Activated T-cell treated with anti-CD3 and anti-CD28 coated beads, Interleukin-2, amount 50 U/mL, for 72 hours (primary cell): ENCODE data around the gene KIR3DL2. TPM values are rescaled to one million over a fixed set of nuclear protein-coding genes. Genes with fewer than 3 reads are reported as not detected.
"Not testable (repeated sequence)": the region's sequence is repeated elsewhere in the genome, so short reads cannot be mapped to it uniquely, and the experiment has no call there.

Experiments used
- ATAC-seq, 2 donors: fragments of 150-1000 bp; cut with Tn5 transposase; replicated peaks in 1 of 2; 2 replicates each; pipeline ENCODE4 v1.10.0; 2021; ENCODE audit warnings: moderate library complexity in 2 of 2, mild to moderate bottlenecking in 1 of 2
- DNase-seq, 2 donors: peaks; one replicate each; pipeline ENCODE4 v3.0.0; 2021 to 2022; ENCODE audit warnings: mixed read lengths in 1 of 2
- H3K27ac Mint-ChIP-seq: one replicate; pipeline ENCODE4 v1.8.0; 2022; ENCODE audit warnings: mild to moderate bottlenecking, moderate library complexity, mixed read lengths
- H3K27me3 Mint-ChIP-seq: one replicate; pipeline ENCODE4 v1.8.0; 2022; ENCODE audit warnings: low read depth, mixed read lengths
- H3K36me3 Mint-ChIP-seq, 2 donors: one replicate each; pipeline ENCODE4 v1.8.0; 2022; ENCODE audit warnings: mixed read lengths in 2 of 2, mild to moderate bottlenecking in 1 of 2; ENCODE audit not compliant: insufficient read depth in 2 of 2
- H3K4me1 Mint-ChIP-seq: one replicate; pipeline ENCODE4 v1.8.0; 2022; ENCODE audit warnings: low read depth, mixed read lengths
- H3K4me3 Mint-ChIP-seq, 2 donors: one replicate each; pipeline ENCODE4 v1.8.0; 2022; ENCODE audit warnings: mild to moderate bottlenecking in 2 of 2, mixed read lengths in 2 of 2, moderate library complexity in 2 of 2
- H3K9me3 Mint-ChIP-seq, 2 donors: one replicate each; pipeline ENCODE4 v1.8.0; 2022; ENCODE audit warnings: mixed read lengths in 2 of 2
- total RNA-seq, 2 donors: library from RNA; stranded (reverse); gene quantifications; one replicate each; pipeline ENCODE4 v1.2.3, GENCODE V29; 2022

KIR3DL2 gene
- total RNA-seq, 2 donors from 2014 or later, result 0.89 to 4.4 TPM

GRCh38 chr19:54882758-54883157 is 32.5 kb downstream of the KIR3DL2 start:
- no peaks in the 10 kb centered on the region for H3K9me3 Mint-ChIP-seq
- DNase-seq (peak in 1 of 2 donors; percentile 5), ATAC-seq (peak; percentile 59 to 69)

DNA sequence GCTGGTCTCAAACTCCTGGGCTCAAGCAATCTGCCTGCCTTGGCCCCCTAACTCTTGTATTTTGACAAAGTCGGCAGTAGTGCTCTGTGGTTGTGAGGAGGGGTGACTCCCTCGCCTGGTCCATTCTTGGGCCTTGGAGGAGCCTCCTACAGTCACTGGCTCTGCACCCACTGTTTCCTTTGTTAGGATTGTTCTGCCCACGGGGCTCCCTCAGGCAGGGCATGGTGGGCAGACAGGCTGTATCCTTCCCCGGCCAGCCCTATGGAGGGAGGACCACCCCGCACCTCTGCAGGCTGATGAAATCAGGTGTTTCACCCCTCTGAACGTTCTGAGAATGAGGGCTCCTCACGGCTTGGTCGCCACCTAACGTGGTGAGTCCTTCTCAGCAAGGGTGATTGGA is 33.0 kb downstream of the KIR3DL2 start:
- Mint-ChIP-seq H3K9me3 (no peaks in the 10 kb centered on the region), H3K27me3 (peaks cover 27% of the 10 kb centered on the region), H3K4me1 (peaks cover 7% of the 10 kb centered on the region), H3K36me3 (peaks cover 0 to 2% of the 10 kb centered on the region in 2 donors), H3K27ac (no peak overlapping the region), H3K4me3 (peak overlapping the region in 1 of 2 donors; percentile 50)
- no peak for ATAC-seq
- no peak for DNase-seq

More at GRCh38 chr19:54882758-54883157, 32.5 kb downstream of the KIR3DL2 start:
- Mint-ChIP-seq H3K36me3 (peaks cover 0 to 2% of the 10 kb centered on the region in 2 donors), H3K27me3 (peaks cover 27% of the 10 kb centered on the region), H3K27ac (no peak overlapping the region), H3K4me1 (peaks cover 7% of the 10 kb centered on the region), H3K4me3 (peak overlapping the region in 1 of 2 donors; percentile 50)

DNA sequence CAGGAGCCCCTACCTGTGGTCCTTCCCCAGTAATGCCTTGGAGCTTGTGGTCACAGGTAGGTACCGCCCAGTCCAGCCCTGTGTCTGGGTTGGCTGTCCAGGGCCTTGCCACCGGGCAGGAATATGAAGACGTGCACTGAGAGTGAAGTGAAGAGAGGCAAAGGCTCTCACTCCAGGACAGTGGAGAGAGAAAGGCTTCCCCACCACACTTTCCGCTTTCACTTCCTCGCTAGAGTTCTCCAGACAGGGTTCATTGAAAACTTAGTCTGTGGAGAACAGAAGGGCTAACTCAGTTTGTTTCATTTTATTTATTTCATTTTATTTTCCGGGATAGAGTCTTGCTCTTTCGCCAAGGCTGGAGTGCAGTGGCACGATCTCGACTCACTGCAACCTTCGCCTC is 38.0 kb downstream of the KIR3DL2 start:
- Mint-ChIP-seq H3K9me3 (no peaks in the 10 kb centered on the region), H3K4me3 (no peak overlapping the region), H3K4me1 (no peaks in the 10 kb centered on the region), H3K27me3 (no peaks in the 10 kb centered on the region), H3K27ac (no peak overlapping the region), H3K36me3 (no peaks in the 10 kb centered on the region)
- ATAC-seq, result no peak
- no peak for DNase-seq

- H3K9me3 Mint-ChIP-seq, result no peaks in the 10 kb centered on the region
- ATAC-seq, result no peak
- H3K27me3 Mint-ChIP-seq, result no peaks in the 10 kb centered on the region
- H3K4me1 Mint-ChIP-seq, result no peaks in the 10 kb centered on the region
- H3K27ac Mint-ChIP-seq, result no peak overlapping the region
- DNase-seq, result no peak
- no peaks in the 10 kb centered on the region for H3K36me3 Mint-ChIP-seq
- H3K4me3 Mint-ChIP-seq, result no peak overlapping the region
Measured at GRCh38 chr19:54889566-54889965, 39.3 kb downstream of the KIR3DL2 start.

DNA sequence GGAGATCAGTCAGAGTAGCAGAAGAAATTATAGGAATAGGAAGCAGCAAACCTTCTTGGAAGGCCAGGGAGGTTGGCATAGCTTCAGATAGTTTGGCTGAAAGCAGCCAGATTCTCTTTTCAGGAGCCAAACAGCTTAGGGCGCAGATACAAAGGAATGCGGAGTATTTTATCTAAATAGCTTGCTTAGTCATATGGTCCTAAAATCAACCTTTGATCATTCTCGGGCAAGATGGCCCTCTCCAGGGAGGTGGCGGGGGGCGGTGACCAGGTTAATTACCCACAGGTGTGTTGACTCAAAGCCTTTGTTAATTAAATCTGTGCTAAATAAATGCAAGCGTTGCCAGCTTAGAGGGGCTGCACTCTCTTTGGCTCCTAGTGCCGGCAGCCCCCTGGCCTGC is 43.2 kb downstream of the KIR3DL2 start:
- no peaks in the 10 kb centered on the region for H3K36me3 Mint-ChIP-seq
- ATAC-seq (no peak), DNase-seq (no peak)
- peaks cover 20% of the 10 kb centered on the region for H3K27me3 Mint-ChIP-seq
- H3K27ac Mint-ChIP-seq, result no peak overlapping the region
- H3K4me3 Mint-ChIP-seq, result no peak overlapping the region
- H3K4me1 Mint-ChIP-seq, result no peaks in the 10 kb centered on the region
- H3K9me3 Mint-ChIP-seq, result no peaks in the 10 kb centered on the region

GRCh38 chr19:54894106-54894505 is 43.9 kb downstream of the KIR3DL2 start:
- not testable (repeated sequence) for H3K36me3 Mint-ChIP-seq, H3K9me3 Mint-ChIP-seq, H3K4me1 Mint-ChIP-seq, ATAC-seq, H3K4me3 Mint-ChIP-seq, H3K27ac Mint-ChIP-seq, DNase-seq
- peaks cover 20% of the 10 kb centered on the region for H3K27me3 Mint-ChIP-seq

GRCh38 chr19:54896036-54896435 is 45.8 kb downstream of the KIR3DL2 start:
- Mint-ChIP-seq H3K27ac (no peak overlapping the region), H3K4me3 (no peak overlapping the region)
- no peak for ATAC-seq

DNA sequence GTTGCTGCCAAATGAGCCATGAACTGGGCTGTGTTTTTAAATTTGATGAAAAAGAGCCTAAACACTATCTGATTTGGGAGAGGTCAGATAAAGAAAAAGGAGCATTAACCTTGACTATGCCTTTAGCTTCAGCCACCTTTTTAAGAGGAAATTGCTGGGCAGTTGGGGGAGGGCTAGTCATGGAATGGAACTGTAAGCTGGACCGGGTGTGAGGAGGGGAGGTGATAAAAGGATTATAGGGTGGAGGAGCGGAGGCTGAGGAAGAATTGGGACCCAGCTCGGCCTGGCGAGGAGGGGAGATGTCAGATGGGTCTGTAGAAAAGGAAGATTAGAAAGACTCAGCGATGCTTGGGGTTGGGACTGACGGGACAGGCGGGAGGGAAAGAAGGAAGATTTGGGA is 48.4 kb downstream of the KIR3DL2 start:
- DNase-seq, H3K27ac Mint-ChIP-seq, H3K36me3 Mint-ChIP-seq, H3K4me1 Mint-ChIP-seq, H3K4me3 Mint-ChIP-seq, H3K9me3 Mint-ChIP-seq, ATAC-seq: not testable (repeated sequence)
- peaks cover 20% of the 10 kb centered on the region for H3K27me3 Mint-ChIP-seq

More at GRCh38 chr19:54896036-54896435, 45.8 kb downstream of the KIR3DL2 start:
- no peaks in the 10 kb centered on the region for H3K9me3 Mint-ChIP-seq
- H3K4me1 Mint-ChIP-seq, result no peaks in the 10 kb centered on the region
- peaks cover 20% of the 10 kb centered on the region for H3K27me3 Mint-ChIP-seq
- H3K36me3 Mint-ChIP-seq, result no peaks in the 10 kb centered on the region
- DNase-seq, result no peak

- peaks cover 20% of the 10 kb centered on the region for H3K27me3 Mint-ChIP-seq
- not testable (repeated sequence) for H3K4me3 Mint-ChIP-seq, ATAC-seq, H3K9me3 Mint-ChIP-seq, H3K4me1 Mint-ChIP-seq, DNase-seq, H3K27ac Mint-ChIP-seq, H3K36me3 Mint-ChIP-seq
Measured at GRCh38 chr19:54899646-54900045, 49.4 kb downstream of the KIR3DL2 start.

- not testable (repeated sequence) for H3K9me3 Mint-ChIP-seq, H3K4me3 Mint-ChIP-seq, H3K36me3 Mint-ChIP-seq, H3K4me1 Mint-ChIP-seq, ATAC-seq, H3K27ac Mint-ChIP-seq, DNase-seq
- peaks cover 21% of the 10 kb centered on the region for H3K27me3 Mint-ChIP-seq
Measured at GRCh38 chr19:54901153-54901552, 50.9 kb downstream of the KIR3DL2 start.

GRCh38 chr19:54902061-54902460 is 51.8 kb downstream of the KIR3DL2 start:
- Mint-ChIP-seq H3K27ac (no peak overlapping the region), H3K4me3 (no peak overlapping the region), H3K27me3 (peaks cover 12% of the 10 kb centered on the region), H3K36me3 (no peaks in the 10 kb centered on the region), H3K4me1 (no peaks in the 10 kb centered on the region), H3K9me3 (no peaks in the 10 kb centered on the region)
- no peak for ATAC-seq
- no peak for DNase-seq

DNA sequence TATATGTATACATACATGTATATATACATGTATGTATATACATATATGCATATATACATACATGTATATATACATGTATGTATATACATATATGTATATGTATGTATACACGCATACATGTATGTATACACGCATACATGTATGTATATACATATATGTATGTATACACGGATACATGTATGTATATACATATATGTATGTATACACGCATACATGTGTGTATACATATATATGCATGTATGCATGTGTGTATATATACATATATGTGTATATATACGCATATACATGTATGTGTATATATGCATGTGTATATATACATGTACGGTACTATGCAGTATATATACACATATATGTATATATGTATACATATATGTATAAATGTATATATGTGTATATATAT is 53.1 kb downstream of the KIR3DL2 start:
- Mint-ChIP-seq H3K36me3 (no peaks in the 10 kb centered on the region), H3K4me3 (no peak overlapping the region), H3K4me1 (no peaks in the 10 kb centered on the region), H3K9me3 (no peaks in the 10 kb centered on the region), H3K27ac (no peak overlapping the region), H3K27me3 (peaks cover 7% of the 10 kb centered on the region)
- ATAC-seq (no peak), DNase-seq (no peak)

DNA sequence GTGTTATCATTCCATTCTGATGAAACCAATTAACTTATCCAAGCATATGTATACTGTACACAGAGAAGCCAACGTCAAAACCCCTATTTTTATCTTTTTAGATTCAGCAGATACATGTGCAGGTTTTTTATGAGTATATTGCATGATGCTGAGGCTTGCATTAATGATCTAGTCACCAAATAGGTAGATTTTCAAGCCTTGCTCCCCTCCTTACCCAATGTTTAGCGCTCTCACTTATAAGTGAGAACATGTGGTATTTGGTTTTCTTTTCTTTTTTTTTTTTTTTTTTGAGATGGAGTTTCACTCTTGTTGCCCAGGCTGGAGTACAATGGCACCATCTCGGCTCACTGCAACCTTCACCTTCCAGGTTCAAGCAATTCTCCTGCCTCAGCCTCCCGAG is 54.0 kb downstream of the KIR3DL2 start:
- not testable (repeated sequence) for H3K27me3 Mint-ChIP-seq, H3K4me1 Mint-ChIP-seq, H3K9me3 Mint-ChIP-seq, H3K4me3 Mint-ChIP-seq, DNase-seq, H3K27ac Mint-ChIP-seq, H3K36me3 Mint-ChIP-seq, ATAC-seq

GRCh38 chr19:54905421-54905802 is 55.2 kb downstream of the KIR3DL2 start:
- no peak overlapping the region for H3K27ac Mint-ChIP-seq
- no peak for ATAC-seq
- no peaks in the 10 kb centered on the region for H3K9me3 Mint-ChIP-seq
- H3K27me3 Mint-ChIP-seq, result peaks cover 7% of the 10 kb centered on the region
- no peaks in the 10 kb centered on the region for H3K36me3 Mint-ChIP-seq
- DNase-seq, result no peak
- peak overlapping the region; percentile 12 to 50 for H3K4me3 Mint-ChIP-seq
- H3K4me1 Mint-ChIP-seq, result no peaks in the 10 kb centered on the region
